MV-4-11 (cell line): ENCODE data around the gene TLCD3B.

Experiments
- DNase-seq: peaks from one replicate; lab custom pipeline; 2025; lab: John Stamatoyannopoulos, UW

The TLCD3B gene

DNA sequence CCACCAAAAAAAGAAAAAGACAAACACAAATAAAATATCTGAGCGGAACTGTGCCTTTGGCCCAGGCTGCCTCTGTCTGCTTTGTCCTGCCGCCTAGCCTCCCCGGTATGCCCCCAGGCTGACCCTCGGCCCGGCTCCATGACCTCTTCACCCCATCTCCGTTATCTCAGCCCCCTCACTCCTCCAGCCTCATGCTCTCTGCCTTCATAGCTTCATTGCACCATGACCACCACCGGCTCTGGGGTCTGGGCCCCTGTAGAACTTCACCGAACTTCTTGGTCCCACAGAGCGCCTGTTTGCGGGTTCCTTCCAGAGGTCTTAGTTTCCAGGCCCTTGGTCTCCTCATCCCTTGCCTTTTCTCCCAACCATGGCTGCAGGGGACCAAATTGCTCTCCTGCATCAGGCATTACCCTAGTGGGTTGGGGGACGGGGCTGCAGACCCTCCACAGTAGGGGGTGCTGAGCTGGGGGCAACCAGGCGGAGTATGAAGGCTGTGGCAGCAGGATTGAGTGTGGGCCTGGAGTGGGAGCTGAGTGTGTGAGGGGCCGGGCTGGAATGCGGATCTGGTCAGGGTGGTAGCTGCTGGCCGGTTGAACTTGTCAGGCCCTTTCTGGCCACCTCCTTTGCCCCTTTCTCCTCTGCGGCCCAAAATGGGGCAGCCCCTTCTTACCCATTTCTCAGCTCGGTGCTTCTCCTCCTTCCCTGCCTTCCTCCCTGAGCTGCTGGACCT lies 42.6 kb downstream of the TLCD3B start:
- DNase-seq: no peak

DNA sequence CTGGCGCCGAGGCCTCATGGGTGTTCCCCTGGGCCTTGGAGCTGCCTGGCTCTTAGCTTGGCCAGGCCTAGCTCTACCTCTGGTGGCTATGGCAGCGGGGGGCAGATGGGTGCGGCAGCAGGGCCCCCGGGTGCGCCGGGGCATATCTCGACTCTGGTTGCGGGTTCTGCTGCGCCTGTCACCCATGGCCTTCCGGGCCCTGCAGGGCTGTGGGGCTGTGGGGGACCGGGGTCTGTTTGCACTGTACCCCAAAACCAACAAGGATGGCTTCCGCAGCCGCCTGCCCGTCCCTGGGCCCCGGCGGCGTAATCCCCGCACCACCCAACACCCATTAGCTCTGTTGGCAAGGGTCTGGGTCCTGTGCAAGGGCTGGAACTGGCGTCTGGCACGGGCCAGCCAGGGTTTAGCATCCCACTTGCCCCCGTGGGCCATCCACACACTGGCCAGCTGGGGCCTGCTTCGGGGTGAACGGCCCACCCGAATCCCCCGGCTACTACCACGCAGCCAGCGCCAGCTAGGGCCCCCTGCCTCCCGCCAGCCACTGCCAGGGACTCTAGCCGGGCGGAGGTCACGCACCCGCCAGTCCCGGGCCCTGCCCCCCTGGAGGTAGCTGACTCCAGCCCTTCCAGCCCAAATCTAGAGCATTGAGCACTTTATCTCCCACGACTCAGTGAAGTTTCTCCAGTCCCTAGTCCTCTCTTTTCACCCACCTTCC lies 43.5 kb downstream of the TLCD3B start:
- DNase-seq: no peak

DNA sequence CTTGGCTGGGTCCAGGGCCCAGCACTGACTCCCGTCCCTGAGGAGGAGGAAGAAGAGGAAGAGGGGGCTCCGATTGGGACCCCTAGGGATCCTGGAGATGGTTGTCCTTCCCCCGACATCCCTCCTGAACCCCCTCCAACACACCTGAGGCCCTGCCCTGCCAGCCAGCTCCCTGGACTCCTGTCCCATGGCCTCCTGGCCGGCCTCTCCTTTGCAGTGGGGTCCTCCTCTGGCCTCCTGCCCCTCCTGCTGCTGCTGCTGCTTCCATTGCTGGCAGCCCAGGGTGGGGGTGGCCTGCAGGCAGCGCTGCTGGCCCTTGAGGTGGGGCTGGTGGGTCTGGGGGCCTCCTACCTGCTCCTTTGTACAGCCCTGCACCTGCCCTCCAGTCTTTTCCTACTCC lies 44.1 kb downstream of the TLCD3B start:
- DNase-seq: no peak

DNA sequence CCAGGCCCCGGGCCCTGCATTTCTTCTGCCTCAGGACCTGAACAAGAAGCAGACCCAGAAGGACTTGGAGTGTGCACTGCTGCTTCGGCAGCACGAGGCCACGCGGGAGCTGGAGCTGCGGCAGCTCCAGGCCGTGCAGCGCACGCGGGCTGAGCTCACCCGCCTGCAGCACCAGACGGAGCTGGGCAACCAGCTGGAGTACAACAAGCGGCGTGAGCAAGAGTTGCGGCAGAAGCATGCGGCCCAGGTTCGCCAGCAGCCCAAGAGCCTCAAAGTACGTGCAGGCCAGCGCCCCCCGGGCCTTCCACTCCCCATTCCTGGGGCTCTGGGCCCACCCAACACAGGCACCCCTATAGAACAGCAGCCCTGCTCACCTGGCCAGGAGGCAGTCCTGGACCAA lies 44.8 kb downstream of the TLCD3B start:
- DNase-seq: no peak

DNA sequence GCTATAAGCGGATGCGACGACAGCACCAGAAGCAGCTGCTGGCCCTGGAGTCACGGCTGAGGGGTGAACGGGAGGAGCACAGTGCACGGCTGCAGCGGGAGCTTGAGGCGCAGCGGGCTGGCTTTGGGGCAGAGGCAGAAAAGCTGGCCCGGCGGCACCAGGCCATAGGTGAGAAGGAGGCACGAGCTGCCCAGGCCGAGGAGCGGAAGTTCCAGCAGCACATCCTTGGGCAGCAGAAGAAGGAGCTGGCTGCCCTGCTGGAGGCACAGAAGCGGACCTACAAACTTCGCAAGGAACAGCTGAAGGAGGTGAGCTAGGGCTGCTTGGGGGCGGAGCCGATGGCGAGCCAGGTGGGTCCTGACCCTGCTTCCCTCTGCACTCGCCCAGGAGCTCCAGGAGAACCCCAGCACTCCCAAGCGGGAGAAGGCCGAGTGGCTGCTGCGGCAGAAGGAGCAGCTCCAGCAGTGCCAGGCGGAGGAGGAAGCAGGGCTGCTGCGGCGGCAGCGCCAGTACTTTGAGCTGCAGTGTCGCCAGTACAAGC lies 45.7 kb downstream of the TLCD3B start:
- no peak for DNase-seq

DNA sequence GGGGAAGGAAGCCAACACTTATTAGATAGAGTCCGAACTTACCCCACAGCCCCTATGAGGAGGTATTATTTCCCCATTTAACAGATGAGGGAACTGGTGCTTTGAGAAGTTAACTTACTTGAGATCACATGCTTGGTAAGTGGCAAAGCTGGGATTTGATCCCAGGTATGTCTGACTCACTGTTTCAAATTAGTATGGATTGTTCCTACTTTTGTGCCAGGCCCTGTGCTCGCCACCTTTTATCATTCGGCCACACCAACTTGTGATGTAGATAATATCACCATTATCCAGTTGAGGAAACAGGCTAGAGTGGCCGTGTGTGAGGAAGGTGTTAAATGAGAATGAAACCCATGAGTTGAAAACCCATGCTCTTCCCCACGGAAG lies 46.3 kb downstream of the TLCD3B start:
- no peak for DNase-seq

DNA sequence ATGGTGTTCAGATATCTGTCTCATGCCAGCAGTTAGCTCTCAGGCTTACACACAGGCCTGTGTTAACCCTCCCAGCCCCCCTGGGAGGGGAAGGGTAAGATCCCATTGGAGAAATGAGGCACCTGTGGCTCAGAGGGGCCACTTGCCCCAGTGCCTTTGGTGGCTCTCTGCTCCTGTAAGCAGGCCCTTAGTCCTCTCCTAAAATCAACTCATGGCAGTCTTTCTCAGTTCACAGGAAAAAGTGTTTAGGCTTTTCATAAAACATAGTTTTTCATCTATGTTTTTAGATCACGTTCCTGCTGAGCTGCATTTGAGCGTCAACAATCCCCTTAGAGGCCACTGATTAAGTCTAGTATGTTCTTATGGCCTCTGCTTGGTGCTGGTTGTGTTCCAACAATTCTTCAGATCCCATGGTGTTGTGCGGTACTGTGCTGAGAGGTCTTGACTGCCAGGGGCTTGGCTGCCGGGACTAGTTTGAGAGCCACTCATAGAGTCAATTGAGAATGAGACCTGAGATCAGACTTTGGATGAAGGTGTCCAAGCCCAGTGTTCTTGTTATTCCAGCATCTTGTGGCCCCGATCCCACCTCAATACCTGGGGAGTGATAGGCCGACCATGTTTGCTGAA lies 46.8 kb downstream of the TLCD3B start:
- DNase-seq: no peak

DNA sequence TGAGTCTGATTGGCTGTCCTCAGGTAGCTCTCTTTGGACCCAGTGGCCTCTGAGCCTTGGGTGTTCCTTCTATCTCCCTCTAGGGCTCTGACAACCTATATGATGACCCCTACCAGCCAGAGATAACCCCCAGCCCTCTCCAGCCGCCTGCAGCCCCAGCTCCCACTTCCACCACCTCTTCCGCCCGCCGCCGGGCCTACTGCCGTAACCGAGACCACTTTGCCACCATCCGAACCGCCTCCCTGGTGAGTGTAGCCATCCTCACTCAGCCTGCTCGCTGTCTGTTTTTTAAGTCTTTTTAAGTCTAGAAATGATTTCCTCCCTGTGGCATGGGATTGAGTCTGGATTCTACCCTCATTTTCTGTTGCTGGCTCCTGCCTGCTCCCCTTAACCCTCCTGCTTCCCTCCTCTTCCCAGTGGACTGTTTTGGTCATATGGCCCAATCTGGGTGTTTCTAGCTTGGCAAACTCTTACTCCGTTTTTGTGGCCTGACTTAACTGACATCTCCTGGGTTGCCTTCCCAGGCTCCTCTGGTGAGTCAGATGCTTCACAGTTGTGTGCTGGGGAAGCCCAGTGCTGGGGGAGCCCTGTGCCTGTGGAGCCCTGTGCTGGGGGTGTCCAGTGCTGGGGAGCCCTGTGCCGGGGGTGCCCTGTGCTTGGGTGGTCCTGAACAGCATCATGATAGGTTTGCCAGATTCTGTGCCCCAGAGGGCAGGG lies 47.5 kb downstream of the TLCD3B start:
- DNase-seq: no peak

DNA sequence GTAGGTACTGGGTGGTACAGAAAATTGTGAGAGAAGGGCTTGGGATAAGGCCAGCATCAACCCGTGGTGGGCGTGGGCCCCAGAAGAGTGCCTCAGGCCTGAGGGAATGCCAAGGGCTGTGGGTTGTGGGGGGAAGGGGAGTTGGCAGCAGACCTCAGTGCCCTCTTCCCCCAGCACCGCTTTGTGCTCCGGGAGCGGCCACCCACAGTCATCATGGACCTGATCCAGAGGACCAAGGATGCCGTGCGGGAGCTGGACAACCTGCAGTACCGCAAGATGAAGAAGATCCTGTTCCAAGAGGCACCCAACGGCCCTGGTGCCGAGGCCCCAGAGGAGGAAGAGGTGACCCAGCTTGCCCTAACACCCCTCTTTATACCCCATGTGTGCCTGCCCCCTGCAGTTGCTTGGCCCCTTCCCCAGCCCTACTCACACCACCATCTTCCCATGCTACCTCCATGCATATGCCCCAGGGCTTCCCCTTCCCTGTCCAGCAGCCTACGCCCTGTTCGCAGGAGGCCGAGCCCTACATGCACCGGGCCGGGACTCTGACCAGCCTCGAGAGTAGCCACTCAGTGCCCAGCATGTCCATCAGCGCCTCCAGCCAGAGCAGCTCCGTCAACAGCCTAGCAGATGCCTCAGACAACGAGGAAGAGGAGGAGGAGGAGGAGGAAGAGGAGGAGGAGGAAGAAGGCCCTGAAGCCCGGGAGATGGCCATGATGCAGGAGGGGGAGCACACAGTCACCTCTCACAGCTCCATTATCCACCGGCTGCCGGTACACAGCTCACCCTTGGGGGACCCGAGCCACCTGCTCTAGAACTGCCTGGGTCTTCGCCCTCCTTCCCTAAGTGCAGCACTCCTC lies 48.3 kb downstream of the TLCD3B start:
- no peak for DNase-seq

DNA sequence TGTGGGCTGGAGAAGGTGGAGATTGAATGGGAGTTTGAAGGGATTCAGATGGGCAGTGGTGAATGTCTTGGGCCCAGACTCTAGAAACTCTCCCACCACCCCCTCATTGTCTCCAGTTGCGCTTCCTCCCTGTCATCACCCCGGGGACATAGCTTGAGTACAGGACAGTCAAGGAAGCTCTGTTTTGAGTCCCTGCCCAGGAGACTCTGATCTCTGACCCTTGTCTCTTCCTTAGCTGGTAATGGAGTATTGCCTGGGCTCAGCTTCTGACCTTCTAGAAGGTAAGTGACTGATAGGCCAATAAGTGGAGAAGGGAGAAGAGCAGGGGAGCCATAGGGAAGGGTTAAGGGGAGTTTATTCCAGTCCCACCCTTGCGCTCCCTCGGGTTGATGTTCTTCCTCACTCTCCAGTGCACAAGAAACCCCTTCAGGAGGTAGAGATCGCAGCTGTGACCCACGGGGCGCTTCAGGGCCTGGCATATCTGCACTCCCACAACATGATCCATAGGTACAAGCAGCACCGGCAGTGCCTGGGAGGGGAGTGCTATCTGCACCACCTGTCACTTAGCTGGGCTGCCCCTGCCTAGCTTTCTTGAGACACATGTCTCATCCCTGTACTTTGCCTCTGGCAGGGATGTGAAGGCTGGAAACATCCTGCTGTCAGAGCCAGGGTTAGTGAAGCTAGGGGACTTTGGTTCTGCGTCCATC lies 52.4 kb downstream of the TLCD3B start:
- DNase-seq: no peak

DNA sequence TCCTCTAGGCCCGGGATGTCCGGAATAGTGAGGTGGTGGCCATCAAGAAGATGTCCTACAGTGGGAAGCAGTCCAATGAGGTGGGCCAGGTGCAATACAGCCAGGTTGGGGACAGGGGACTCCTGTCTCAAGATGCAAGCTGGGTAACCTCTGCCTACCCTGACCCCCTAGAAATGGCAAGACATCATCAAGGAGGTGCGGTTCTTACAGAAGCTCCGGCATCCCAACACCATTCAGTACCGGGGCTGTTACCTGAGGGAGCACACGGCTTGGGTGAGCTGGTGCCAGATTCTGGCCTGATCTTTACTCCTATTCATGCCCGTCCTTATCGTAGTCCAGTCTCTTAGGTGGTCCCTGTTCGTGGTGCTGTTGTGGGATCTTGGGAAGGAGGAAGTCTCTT lies 53.0 kb downstream of the TLCD3B start:
- DNase-seq: no peak

DNA sequence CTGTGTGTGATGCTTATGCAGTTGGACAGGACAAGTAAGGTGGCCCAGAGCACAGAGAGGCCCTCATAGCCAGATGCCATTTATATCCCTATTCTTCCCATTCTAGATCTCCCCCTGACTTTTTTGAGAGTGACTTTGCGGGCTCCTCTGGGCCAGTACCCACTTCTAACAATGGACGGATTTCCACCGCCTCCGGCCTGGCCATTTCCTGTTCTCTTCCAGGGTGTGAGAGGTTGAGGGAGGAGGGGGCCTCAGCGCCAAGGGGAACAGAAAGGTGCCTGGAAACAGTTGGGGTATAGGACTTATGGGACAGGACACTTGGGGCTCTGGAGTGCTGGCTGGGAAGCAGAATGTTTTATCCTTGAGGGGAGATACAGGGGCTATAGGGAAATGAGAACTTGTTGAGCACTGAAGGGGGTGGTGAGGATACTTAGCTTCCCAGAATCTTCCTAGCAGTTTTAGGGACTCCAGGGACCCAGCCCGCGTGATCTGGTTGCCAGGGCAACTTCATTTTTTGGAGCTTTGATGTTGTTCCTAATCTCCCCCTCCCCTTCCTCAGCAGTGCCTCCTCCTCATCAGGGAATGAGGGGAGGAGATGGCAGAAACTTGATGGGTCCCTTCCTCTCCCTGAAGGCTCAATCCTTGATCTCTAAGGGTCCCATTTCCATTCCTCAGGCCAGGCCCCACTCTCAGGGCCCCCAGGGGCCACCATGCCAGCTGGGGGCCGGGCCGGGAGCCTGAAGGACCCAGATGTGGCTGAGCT lies 53.8 kb downstream of the TLCD3B start:
- DNase-seq: no peak

DNA sequence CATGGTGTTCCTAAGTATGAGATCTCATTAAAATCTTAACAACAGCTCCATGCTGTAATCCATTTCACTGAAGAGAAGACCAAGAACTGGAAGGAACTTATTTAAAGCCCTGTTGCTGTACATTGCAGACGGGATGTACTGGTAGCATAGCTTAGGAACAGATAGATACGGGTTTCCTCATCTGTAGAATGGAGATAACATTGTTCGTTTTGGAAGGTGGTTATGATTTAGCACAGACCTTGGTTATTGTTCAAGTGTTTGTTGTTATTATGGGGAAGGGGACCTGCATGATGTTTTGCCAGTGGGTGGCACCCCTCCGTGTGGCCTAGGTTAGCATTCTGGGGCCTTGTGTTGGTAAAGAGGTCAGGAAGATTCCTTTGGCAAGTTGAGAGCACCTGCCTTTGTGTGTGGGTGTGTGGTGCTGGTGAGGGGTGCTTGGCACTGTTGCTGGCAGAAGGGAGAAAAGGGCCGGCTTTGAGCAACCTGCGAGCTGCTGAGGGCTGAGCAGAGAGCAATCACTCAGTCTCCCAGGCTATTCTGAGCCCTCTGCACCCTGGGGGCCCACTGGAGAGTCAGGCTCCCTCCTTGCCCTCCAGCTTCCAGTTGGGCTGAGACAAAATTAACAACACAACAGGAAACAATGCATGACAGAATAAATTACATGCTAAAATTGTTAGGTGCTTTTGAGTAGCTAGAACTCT lies 55.1 kb downstream of the TLCD3B start:
- no peak for DNase-seq

DNA sequence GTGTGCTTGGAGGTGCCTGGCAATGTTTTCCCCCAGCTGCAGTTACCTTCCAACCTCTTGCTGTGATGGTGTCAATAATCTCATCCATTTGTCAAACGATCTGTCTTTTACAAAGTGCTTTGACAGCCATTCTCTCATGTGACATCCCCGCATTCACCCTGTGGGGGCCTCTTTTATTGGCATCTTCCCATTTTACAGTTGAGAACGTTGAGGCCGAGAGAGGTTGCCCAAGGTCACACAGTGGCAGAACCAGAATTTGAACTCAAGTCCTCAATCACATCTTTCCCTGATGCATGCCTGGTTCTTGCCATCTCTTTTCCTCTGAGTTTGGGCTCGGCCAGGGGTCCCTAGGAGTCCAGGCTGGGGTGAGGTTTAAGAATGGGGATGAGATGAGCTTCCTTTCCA lies 55.9 kb downstream of the TLCD3B start:
- no peak for DNase-seq
